Measurements from ENCODE around the gene ADRA2C. TPM values are rescaled to one million over a fixed set of nuclear protein-coding genes. Genes with fewer than 3 reads are reported as not detected.
"Not testable (repeated sequence)": the region's sequence is repeated elsewhere in the genome, so short reads cannot be mapped to it uniquely, and the experiment has no call there.

Gene ADRA2C
- total RNA-seq, 1 donor from 2014 or later, result 0.13 TPM

DNA sequence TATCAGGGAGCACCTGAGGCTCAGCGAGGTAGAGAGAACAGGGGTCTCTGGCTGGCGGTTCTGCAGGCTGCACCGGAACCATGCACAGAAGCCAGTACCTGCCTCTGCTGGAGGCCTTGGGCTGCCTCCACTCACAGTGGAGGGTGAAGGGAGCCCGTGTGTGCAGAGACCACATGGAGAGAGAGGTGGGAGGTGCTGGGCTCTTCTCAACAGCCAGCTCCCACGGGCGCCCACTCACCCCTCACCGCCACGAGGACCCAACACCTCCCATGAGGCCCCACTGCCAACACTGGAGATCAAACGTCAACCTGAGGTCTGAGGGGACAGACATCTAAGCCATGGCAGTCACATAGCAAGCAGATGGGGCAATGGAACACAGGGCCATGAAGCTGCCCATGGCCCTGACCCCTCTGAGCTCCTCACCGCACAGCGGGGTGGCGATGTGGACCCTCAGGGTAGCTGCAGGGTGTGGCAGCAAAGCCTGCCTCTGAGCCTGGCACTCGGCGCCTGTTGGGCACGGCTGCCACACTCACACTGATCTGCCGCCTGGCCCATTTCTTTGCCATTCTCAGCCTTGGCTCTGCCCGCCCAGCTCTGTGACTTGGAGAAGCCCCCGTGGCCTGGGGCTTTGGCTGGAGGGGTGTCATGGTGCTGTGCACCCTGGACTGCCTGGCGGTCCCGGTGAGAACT, 44.8 kb downstream of the ADRA2C start:
- DNase-seq (ENCODE audit: low read depth in 2 of 2), result no peak

DNA sequence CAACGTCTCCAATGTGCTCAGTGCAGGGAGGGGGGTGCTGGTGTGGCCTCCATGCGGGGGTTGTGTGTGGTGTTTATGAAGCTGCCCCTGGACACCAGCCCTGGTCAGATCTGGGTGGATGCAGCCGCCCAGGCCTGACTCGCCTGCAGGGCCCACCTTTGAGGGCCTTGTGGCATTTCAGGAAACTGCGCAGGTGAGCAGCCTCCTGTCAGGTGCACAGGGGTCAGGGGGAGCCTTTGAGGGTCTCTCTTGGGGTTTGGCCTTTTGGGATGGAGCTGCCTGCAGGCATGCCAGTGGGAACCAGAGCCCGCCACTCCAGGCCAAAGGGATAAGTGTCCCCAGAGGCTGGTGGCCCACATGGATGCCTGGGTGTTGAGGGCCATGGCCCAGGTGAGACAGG, 45.4 kb downstream of the ADRA2C start:
- DNase-seq (ENCODE audit: low read depth in 2 of 2), result no peak

GRCh38 chr4:3812211-3812934, 46.2 kb downstream of the ADRA2C start:
- DNase-seq (ENCODE audit: low read depth in 2 of 2), result no peak

DNA sequence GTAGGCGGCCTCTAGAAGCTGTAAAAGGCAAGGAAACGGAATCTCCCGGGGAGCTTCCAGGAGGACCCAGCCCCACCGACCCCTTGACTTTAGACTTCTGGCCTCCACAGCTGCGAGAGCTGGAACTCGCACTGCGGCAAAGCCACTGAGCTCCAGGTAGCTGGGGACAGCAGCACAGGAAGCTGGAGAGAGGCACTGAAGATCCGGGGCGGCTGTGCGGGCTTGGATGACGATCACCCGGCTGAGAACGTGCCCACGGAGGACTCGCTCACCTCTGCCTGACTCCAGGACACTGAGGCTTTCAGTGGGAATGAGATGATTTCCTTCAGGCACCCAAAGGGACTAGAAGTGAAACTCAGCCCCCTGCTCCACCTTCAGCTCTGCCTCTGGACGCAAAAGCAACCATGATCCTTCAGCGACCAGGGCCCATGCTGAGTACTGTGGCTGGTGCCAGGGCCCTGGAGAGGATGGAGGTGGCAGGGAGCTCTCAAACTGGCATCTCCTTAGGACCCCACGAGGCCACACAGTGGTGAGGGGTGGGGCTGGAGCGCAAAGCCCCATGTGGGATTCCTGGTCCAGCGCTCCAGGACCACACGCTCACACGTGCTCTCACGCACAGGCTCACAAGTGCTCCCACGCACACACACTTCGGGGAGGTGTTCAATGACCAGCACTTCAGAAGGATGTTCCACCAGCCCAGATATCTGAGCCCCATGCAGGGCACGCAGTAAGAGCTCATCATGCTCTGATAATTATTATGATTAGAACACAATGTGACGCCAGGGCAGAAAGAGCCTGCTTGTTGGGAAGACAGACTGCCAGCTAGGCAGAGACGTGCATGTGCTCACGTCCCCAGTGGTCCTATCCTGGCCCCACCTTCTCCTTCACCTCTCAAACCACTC, 47.2 kb downstream of the ADRA2C start:
- no peak for DNase-seq (ENCODE audit: low read depth in 2 of 2)

- DNase-seq (ENCODE audit: low read depth in 2 of 2), result no peak
These were observed 47.9 kb downstream of the ADRA2C start for GRCh38 chr4:3814053-3814570.

DNA sequence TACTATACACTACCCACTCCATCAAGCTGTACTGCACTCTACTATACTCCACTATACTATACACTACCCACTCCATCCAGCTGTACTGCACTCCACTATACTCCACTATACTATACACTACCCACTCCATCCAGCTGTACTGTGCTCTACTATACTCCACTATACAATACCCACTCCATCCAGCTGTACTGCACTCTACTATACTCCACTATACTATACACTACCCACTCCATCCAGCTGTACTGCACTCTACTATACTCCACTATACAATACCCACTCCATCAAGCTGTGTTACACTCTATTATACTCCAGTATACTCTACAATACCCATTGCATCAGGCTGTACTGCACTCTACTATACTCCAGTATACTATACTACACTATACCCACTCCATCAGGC, 48.7 kb downstream of the ADRA2C start:
- DNase-seq (ENCODE audit: low read depth in 2 of 2), result not testable (repeated sequence)

GRCh38 chr4:3816256-3816825, 50.2 kb downstream of the ADRA2C start:
- no peak for DNase-seq (ENCODE audit: low read depth in 2 of 2)

DNA sequence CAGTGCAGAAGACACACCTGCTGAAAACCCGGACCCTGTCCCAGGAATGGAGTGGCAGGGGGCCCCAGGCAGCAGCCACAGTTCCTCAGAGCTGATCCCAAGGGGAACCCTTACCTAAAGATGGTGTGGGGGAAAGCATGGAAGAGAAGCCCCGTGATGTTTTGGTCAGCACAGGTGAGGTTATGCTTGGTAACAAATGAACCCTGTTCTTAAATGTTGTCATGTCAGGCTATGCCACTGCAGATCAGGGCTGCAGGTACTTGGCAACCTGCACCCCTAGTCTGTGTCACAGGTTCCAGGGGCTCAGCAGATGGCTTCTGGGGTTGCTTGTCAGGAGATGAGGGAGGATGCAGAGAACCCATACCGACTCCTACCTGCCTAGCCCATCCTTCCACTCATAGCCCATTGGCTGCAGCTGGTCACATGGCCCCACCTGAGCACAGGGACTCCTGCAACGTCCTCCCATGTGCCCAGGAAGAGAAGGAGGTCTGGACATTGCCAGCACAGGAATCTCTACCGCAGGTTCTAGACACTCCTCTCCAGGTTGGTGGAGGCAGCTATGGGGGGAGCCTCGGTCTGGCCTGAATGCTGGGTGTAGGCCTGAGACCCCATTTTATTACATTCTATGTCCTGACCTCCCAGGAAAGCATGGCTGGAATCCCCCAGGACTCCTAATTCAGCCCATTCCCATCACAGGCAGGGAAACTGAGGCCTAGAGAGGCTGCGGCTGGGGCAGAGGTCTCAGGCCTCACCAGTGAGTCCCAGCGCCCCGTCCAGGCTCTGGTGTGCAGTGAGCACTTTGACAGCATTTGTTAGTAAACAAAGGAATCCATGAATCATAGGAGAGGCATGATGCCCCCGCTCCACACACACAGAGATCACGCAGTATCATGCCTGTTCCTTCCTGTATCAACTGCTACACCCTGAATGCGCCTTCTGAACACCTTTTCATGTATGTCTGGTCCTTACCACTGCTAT, 51.1 kb downstream of the ADRA2C start:
- no peak for DNase-seq (ENCODE audit: low read depth in 2 of 2)

Other genes with a start within 250 kb of the ADRA2C start
- gene LRPAP1, start 234.0 kb upstream of the ADRA2C start, total RNA-seq, result 30.4 and 74.0 TPM in 2 replicates